Measurements from ENCODE around the gene CTDP1. TPM values are rescaled to one million over a fixed set of nuclear protein-coding genes. Genes with fewer than 3 reads are reported as not detected.

The CTDP1 gene
- total RNA-seq, 1 experiment from 2014 or later: 33.7 TPM

DNA sequence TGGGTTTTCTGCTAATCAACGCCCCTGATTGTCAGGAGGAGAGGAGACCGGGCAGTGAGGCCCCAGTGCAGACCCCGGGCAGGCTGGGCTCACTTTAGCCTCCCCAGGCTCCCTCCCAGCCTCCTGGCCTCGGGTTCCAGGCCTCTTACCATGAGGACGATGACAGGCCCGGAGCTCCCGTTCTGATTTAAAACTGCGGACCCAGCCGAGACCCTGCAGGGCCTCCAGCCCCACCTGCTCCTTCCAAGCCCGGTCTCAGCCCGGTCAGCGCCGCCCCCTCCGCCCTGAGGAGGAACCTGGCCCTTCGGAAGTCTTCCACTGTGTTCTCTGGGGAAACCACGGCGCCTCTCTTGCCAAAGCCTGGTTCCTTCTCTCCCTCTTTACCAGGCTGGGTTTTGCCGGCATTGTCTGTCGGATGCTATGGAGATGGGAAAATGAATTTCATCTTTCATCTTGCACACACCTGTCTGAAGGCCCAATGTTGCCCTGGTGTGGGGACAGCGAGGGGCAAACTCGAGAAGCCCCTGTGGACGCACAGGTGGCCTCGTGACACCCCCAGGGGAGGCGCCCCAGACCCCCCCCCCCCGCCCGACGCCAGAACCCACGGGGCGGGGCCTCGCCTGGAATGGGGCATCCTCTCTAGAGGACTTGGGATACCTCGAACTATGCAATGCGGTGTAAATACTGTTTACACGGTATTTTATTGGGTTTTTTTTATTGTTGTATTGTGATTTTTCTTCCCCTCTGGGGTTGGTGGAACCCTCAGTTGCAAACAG lies 37.7 kb upstream of the CTDP1 start:
- Mint-ChIP-seq H3K27me3 (ENCODE audit: low read depth) (peaks cover 2% of the 10 kb centered on the region; the same call in 1 of the 2 replicates), H3K4me1 (peaks cover 8 to 14% of the 10 kb centered on the region in 2 experiments), H3K27ac (no peak overlapping the region), H3K36me3 (ENCODE audit: insufficient read depth in 1 of 3, low read depth in 3 of 3) (no peaks in the 10 kb centered on the region), H3K9me3 (no peaks in the 10 kb centered on the region; a peak in 1 of 5 replicates), H3K4me3 (no peak overlapping the region; a peak in 1 of 5 replicates)
- H3K27ac ChIP-seq (ENCODE audit: insufficient read length, low read depth, low read length): no peak overlapping the region
- H3K56ac ChIP-seq (ENCODE audit: insufficient read length, low read depth, low read length): no peak overlapping the region
- H3K9me3 ChIP-seq (ENCODE audit: control insufficient read depth, low read depth, low read length): no peaks in the 10 kb centered on the region
- no peaks in the 10 kb centered on the region for H3K79me2 ChIP-seq (ENCODE audit: insufficient read depth, low read length)
- no CpG with 5 or more reads among the region's 33 CpGs for WGBS (ENCODE audit: extremely low coverage, insufficient read length, low lambda C conversion rate)
- TF ChIP-seq, protein P1, sequence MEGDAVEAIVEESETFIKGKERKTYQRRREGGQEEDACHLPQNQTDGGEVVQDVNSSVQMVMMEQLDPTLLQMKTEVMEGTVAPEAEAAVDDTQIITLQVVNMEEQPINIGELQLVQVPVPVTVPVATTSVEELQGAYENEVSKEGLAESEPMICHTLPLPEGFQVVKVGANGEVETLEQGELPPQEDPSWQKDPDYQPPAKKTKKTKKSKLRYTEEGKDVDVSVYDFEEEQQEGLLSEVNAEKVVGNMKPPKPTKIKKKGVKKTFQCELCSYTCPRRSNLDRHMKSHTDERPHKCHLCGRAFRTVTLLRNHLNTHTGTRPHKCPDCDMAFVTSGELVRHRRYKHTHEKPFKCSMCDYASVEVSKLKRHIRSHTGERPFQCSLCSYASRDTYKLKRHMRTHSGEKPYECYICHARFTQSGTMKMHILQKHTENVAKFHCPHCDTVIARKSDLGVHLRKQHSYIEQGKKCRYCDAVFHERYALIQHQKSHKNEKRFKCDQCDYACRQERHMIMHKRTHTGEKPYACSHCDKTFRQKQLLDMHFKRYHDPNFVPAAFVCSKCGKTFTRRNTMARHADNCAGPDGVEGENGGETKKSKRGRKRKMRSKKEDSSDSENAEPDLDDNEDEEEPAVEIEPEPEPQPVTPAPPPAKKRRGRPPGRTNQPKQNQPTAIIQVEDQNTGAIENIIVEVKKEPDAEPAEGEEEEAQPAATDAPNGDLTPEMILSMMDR (conservative IDR thresholded peaks at IDR 0.05): no peak
- no peak overlapping the region for H2BK15ac ChIP-seq (ENCODE audit: low read depth, low read length)
- H3K4ac ChIP-seq (ENCODE audit: low read depth, low read length): no peak overlapping the region
- H3K18ac ChIP-seq (ENCODE audit: insufficient read length, low read depth, low read length): no peak overlapping the region
- no peaks in the 10 kb centered on the region for H3K23me2 ChIP-seq (ENCODE audit: insufficient read length, low read depth, low read length, poor library complexity, severe bottlenecking)
- no peak overlapping the region for H4K5ac ChIP-seq (ENCODE audit: insufficient read length, low read depth, low read length)
- no peaks in the 10 kb centered on the region for H3K4me1 ChIP-seq (ENCODE audit: insufficient read depth, low read length)
- H2BK12ac ChIP-seq (ENCODE audit: insufficient read length, low read depth, low read length): no peak overlapping the region
- H2BK20ac ChIP-seq (ENCODE audit: low read depth, low read length, poor library complexity, severe bottlenecking): no peak overlapping the region
- no peak overlapping the region for H3T11ph ChIP-seq (ENCODE audit: low read length)
- no peaks in the 10 kb centered on the region for H3K79me1 ChIP-seq (ENCODE audit: insufficient read depth, low read depth, low read length, poor library complexity, severe bottlenecking)
- no peak overlapping the region for H4K91ac ChIP-seq (ENCODE audit: insufficient read length, low read depth, low read length)
- no peak overlapping the region for H3K9ac ChIP-seq (ENCODE audit: extremely low read depth, insufficient read length, low read length)
- H2AK5ac ChIP-seq (ENCODE audit: insufficient read length, low read length): no peak overlapping the region
- no peaks in the 10 kb centered on the region for H4K20me1 ChIP-seq (ENCODE audit: control insufficient read depth, insufficient read depth, insufficient read length)
- H2BK120ac ChIP-seq (ENCODE audit: low read depth, low read length, poor library complexity, severe bottlenecking): no peak overlapping the region
- no peak overlapping the region for H3K4me2 ChIP-seq (ENCODE audit: insufficient read depth, insufficient read length, low read length)
- H3K23ac ChIP-seq (ENCODE audit: insufficient read length, low read depth, low read length): no peak overlapping the region
- H2AFZ ChIP-seq (ENCODE audit: low read length): no peak overlapping the region
- no peak overlapping the region for H2BK5ac ChIP-seq (ENCODE audit: insufficient read length, low read length)
- H3K27me3 ChIP-seq (ENCODE audit: insufficient read depth, low read length): no peaks in the 10 kb centered on the region
- H4K8ac ChIP-seq (replicated peaks; ENCODE audit: insufficient read length, low read depth, low read length): no peak overlapping the region
- H3K14ac ChIP-seq (ENCODE audit: insufficient read depth, low read length): no peak overlapping the region
- DNase-seq: peak; percentile 26

Data from H9 (cell line).